Gastrocnemius medialis (tissue), 4 donors: ENCODE data around the gene CHCHD4. TPM values are rescaled to one million over a fixed set of nuclear protein-coding genes. Genes with fewer than 3 reads are reported as not detected.
A peak's percentile ranks its signal among the peaks of the same experiment; 100 is the strongest.

Experiments
- ATAC-seq, 2 donors: fragments of 150-250 bp; one replicate each; pipeline ENCODE4 v1.9.1; 2016
- DNase-seq, 2 donors: peaks; one replicate each; pipeline ENCODE4 v3.0.0-alpha.2; 2019
- H3K27ac ChIP-seq, 4 donors: fragments of 200-600 bp; sonication (generic); 1 replicate in 1 of 4; 2 replicates in 3 of 4; pipeline ENCODE4 v1.5.1; 2016 to 2018; ENCODE audit warnings: mild to moderate bottlenecking in 2 of 4, moderate library complexity in 1 of 4
- H3K27me3 ChIP-seq, 3 donors: fragments of 200-600 bp; sonication (generic) in 2 of 3; 1 replicate in 1 of 3; 2 replicates in 2 of 3; pipeline versions ENCODE4 v1.5.1 to v1.6.0; 2016 to 2019; ENCODE audit warnings: mild to moderate bottlenecking in 1 of 3, moderate library complexity in 1 of 3
- H3K36me3 ChIP-seq, 2 donors: fragments of 200-600 bp; sonication (generic) in 1 of 2; one replicate each; pipeline ENCODE4 v1.5.1; 2017 to 2018
- H3K4me1 ChIP-seq, 2 donors: fragments of 200-600 bp; sonication (generic) in 1 of 2; one replicate each; pipeline ENCODE4 v1.5.1; 2016 to 2017; ENCODE audit warnings: mild to moderate bottlenecking in 2 of 2
- H3K4me3 ChIP-seq, 4 donors: fragments of 200-600 bp; sonication (generic) in 3 of 4; 1 replicate in 1 of 4; 2 replicates in 3 of 4; pipeline ENCODE4 v1.5.1; 2016 to 2019; ENCODE audit warnings: mild to moderate bottlenecking in 2 of 4
- H3K9me3 ChIP-seq, 3 donors: fragments of 200-600 bp; sonication (generic) in 2 of 3; 1 replicate in 1 of 3; 2 replicates in 2 of 3; pipeline ENCODE4 v1.5.1; 2016 to 2019
- CTCF ChIP-seq, 5 experiments: fragments of 450-650 bp in 3 of 5; fragments of 200-600 bp in 2 of 5; sonication (generic) in 2 of 5; IDR thresholded peaks in 4 of 5; conservative IDR thresholded peaks in 1 of 5; 1 replicate in 4 of 5; 2 replicates in 1 of 5; pipeline ENCODE4 v1.5.1; 2016 to 2019; ENCODE audit warnings: antibody characterized with exemption in 5 of 5, mild to moderate bottlenecking in 3 of 5, moderate library complexity in 3 of 5
- POLR2A ChIP-seq, 2 donors: fragments of 450-650 bp; IDR thresholded peaks; one replicate each; pipeline ENCODE4 v1.6.1; 2017; ENCODE audit warnings: antibody characterized with exemption in 2 of 2, mild to moderate bottlenecking in 2 of 2, moderate library complexity in 2 of 2
- in situ Hi-C, 4 donors: fragments of 200-750 bp; cut with MboI; loops; one replicate each; pipeline versions ENCODE4 v1.15.0 to v1.8.0; 2017; ENCODE audit warnings: low sequenced_read_pairs in 4 of 4
- intact Hi-C: fragments of 100-400 bp; cut with DNase I; formaldehyde crosslinking; loops from one replicate; pipeline ENCODE4 v1.15.1; 2023; ENCODE audit warnings: low total_unique reads
- total RNA-seq, 4 donors: library from RNA; depleted of rRNA; stranded (reverse); fragments of >200 nt; gene quantifications; one replicate each; pipeline versions ENCODE4 v1.1.0 to v1.2.3, GENCODE V29; 2016

Gene CHCHD4
- total RNA-seq, 4 donors from 2014 or later: 16.2 to 49.4 (median 22.8) TPM

- DNase-seq (no peak), ATAC-seq (no peak)
- in situ Hi-C loops (loop anchor here in 1 of 4 donors (10.0 to 25.0 kb wide), 2 partner anchors 226 to 633 kb away; partner anchors contain the start of gene HDAC11), intact Hi-C loops (loop anchor here (10.0 kb wide), 3 partner anchors 164 to 636 kb away; partner anchors contain the start of genes CCDC174 and HDAC11)
- peaks cover 0 to 26% of the 10 kb centered on the region in 2 donors for H3K36me3 ChIP-seq
- TF ChIP-seq POLR2A (IDR thresholded peaks at IDR 0.05) (no peak), CTCF (IDR thresholded peaks at IDR 0.05 in 4 of 5, conservative IDR thresholded peaks at IDR 0.05 in 1 of 5) (no peak)
- H3K27ac ChIP-seq: no peak overlapping the region
- H3K4me3 ChIP-seq: no peak overlapping the region
- no peaks in the 10 kb centered on the region for H3K9me3 ChIP-seq
- H3K4me1 ChIP-seq: peaks cover 13 to 15% of the 10 kb centered on the region in 2 donors
- H3K27me3 ChIP-seq: no peaks in the 10 kb centered on the region
Observed at GRCh38 chr3:14120111-14120920, 4.4 kb downstream of the CHCHD4 start.

GRCh38 chr3:14119651-14120050 lies 5.0 kb downstream of the CHCHD4 start:
- H3K9me3 ChIP-seq: no peaks in the 10 kb centered on the region
- no peak overlapping the region for H3K4me3 ChIP-seq
- intact Hi-C loops (loop anchor here (10.0 kb wide), 3 partner anchors 165 to 635 kb away; partner anchors contain the start of genes CCDC174 and HDAC11), in situ Hi-C loops (loop anchor here in 2 of 4 donors (10.0 to 25.0 kb wide), 2 partner anchors 225 to 632 kb away; partner anchors contain the start of gene HDAC11 (in 1 of the 2))
- no peak overlapping the region for H3K27ac ChIP-seq
- peaks cover 0 to 33% of the 10 kb centered on the region in 2 donors for H3K36me3 ChIP-seq
- DNase-seq (no peak), ATAC-seq (no peak)
- peaks cover 13 to 15% of the 10 kb centered on the region in 2 donors for H3K4me1 ChIP-seq
- TF ChIP-seq POLR2A (IDR thresholded peaks at IDR 0.05) (no peak), CTCF (IDR thresholded peaks at IDR 0.05 in 4 of 5, conservative IDR thresholded peaks at IDR 0.05 in 1 of 5) (no peak)
- H3K27me3 ChIP-seq: no peaks in the 10 kb centered on the region

- peaks cover 9 to 14% of the 10 kb centered on the region in 2 donors for H3K4me1 ChIP-seq
- intact Hi-C loops (no loop called here), in situ Hi-C loops (loop anchor here in 2 of 4 donors (10.0 to 25.0 kb wide), 2 partner anchors 224 to 631 kb away; partner anchors contain the start of gene HDAC11 (in 1 of the 2))
- TF ChIP-seq POLR2A (IDR thresholded peaks at IDR 0.05) (no peak), CTCF (IDR thresholded peaks at IDR 0.05 in 4 of 5, conservative IDR thresholded peaks at IDR 0.05 in 1 of 5) (no peak)
- no peaks in the 10 kb centered on the region for H3K9me3 ChIP-seq
- H3K36me3 ChIP-seq: peaks cover 0 to 43% of the 10 kb centered on the region in 2 donors
- ATAC-seq: peak in 1 of 2 donors; percentile 19
- no peak overlapping the region for H3K4me3 ChIP-seq
- H3K27ac ChIP-seq: no peak overlapping the region
- no peak for DNase-seq
- H3K27me3 ChIP-seq: no peaks in the 10 kb centered on the region
Observed at GRCh38 chr3:14118400-14119381, 6.0 kb downstream of the CHCHD4 start.
